HG02840 (cell line): ENCODE results near the gene FBRS.
"Not testable (repeated sequence)": the region's sequence is repeated elsewhere in the genome, so short reads cannot be mapped to it uniquely, and the experiment has no call there.

Experiments used
- ATAC-seq: cut with Tn5 transposase; IDR thresholded peaks from one replicate; pipeline ENCODE4 v1.9.1; 2021; ENCODE audit warnings: mild to moderate bottlenecking, moderate library complexity, moderate number of reproducible peaks; ENCODE audit not compliant: unreplicated experiment, low FRiP score

FBRS gene

DNA sequence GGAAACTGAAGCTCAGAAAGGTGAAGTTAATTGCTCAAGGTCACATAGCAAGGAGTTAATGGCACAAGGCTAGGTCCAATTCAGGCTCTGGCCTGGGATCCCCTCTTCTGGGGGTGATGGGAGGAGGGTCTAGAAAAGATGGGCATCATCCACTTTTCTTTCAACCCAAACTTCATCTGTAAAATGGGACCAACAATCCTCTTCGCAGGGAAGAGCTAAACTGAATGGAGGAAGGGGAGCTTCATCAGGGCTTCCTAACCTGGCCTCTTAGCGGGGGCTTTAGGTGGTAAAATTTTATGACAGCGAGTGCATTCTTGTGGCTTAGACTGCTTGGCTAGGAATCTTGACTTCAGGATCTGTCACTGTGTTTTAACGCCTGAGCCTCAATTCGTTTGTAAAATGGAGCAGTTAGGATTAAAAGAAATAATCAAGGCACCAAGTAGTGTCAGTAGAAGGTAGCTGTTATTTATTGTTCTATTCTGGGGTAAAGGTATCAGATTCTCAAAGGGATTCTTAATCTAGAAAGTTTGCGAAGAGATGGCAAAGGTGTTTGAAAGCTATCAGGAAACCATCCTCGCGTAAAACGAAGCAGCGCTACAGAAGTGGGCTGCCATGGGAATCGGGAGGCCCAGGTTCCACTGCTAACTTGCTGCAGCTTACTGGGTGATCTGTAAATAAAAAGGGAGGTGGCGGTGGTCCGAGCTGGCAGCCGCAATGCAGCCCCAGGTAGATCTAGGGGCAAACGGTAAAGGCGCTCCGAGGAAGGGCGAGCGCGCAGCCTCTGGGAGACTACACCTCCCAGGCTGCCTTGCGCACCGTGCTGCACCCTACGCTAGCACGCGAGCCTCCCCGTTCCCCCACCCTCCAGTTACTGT, 39.3 kb downstream of the FBRS start:
- ATAC-seq: no peak

DNA sequence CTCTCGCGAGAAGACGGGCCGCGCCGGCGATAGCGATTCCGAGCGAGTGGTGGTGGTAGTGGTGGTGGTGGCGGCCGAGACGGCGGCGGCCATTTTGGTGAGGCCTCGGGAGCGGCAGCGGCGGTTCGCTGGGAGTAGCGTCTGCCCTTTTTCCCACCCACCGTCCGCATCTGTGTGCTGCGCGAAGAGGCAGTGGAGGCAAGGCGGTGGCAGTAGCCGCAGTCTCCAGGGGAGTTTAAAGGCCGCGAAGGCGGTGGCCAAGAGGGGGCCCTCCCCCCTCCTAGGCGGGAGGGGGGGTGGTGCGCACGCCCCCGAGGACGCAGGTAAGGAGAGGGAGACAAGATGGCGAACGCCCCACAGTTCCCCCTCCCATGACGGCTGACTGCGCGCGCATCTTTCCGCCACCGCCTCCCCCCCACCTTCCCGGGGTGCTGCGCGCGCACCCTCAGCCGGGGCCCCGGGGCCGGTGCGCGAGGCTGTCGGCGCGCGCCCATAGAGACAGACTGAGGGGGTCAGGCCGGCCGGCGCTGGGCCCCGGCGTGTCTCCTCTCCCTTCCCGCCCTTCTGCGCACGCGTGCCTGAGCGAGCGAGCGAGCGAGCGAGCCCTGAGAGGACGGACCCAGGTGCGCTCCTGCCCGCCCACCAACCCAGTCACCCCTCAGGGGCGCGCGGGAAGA, 40.0 kb downstream of the FBRS start:
- peak; percentile 81 for ATAC-seq

DNA sequence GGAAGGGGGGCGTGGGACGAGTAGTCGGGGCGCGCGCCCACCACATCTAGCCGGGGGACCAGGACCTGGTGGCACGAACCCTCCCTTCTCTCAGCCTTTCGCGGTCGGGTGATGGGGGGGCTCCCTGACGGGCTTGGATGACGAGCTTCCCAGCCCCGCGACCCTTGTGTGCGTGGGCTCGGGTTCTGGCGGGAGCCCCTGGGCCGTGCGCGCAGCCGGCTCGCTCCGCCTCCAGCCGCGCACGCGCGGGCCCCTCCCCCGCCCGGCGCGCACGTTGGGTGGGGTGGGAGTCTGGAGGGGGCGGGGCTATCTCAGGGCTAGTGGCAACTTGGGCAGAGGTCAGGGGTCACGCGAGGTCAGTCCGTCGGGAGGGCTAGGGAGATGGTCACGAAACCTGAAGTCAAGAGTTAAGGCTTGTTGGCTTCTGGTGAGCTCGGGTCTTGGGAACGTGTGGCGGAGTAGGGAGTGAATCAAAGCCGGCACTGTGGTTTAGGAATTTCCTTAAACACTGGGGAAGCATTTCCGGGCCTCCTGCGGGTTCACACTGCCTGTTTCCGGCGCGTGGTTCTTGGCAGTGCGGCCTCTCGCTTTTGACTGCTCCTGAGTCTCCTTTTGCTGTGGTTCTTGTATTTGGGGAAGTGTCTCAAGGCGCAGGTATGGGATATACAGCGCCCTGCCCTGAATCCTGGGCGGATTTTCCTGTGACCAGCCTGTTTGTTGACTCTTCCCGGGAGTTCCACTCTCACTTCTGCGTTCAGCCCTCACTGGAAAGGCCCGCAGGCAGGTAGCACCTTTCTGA, 40.8 kb downstream of the FBRS start, which contains the start of gene SRCAP:
Gene SRCAP, plus strand, starts transcription at position 356 of the 799 bp plus-strand sequence. CDS start 1,654 bp downstream, outside the sequence.
- ATAC-seq: peak; percentile 29

DNA sequence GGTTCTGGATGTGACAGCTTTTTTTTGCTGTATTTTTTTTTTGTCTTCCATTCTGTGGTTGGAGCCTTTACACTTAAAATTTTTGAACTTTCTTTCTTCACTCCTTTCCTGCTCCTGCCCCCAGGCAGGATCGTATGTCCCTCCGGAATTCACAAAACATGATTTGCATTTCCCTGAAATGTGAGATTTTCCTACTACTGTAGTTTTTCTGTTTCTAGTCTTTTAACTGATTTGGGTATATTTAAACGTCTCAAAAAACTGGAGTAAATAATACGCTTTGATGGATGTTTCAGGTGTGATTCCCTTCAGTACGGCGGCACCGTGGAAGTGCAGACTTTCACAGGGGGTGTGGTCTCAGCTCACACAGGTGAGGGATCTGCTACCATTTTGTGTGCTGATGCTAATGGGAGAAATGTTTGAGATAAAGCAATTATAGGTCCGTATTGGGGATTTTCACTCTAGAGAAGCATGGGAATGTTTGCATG, 41.4 kb downstream of the FBRS start:
- ATAC-seq: no peak

- no peak for ATAC-seq
Measured at GRCh38 chr16:30700491-30700890, 42.3 kb downstream of the FBRS start.

DNA sequence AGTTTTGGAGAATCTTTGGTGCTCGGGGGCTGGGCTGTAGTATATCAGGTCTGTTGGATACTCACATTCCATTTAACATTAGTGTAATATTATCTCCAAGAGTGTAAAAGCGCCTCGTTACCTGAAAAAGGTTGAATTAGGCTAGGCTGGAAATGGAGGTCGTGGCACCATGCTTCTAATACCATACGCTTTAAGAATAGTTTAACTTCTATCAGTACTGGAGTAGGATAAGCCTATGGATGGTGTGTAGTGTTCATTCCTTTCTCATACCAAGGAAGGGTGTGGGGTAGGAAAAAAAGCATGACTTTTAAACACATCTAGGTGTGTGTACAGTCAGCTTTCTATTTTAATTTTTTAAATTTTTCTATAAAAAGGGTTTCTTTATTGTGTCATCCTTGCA, 42.7 kb downstream of the FBRS start:
- ATAC-seq: no peak

DNA sequence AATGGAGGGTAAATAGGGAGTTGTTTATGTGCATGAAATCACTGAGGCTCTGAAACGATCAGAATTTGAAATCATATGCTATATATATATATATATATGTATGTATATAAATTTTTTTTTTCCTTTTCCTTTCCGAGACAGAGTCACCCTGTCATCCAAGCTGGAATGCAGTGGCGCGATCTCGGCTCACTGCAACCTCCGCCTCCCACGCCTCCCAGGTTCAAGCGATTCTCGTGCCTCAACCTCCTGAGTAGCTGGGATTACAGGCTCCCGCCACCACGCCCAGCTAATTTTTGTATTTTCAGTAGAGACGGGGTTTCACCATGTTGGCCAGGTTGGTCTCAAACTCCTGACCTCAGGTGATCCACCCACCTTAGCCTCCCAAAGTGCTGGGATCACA, 44.8 kb downstream of the FBRS start:
- ATAC-seq: not testable (repeated sequence)

- ATAC-seq: no peak
Measured at GRCh38 chr16:30703971-30704370, 45.7 kb downstream of the FBRS start.

GRCh38 chr16:30706046-30706445, 47.8 kb downstream of the FBRS start:
- no peak for ATAC-seq

DNA sequence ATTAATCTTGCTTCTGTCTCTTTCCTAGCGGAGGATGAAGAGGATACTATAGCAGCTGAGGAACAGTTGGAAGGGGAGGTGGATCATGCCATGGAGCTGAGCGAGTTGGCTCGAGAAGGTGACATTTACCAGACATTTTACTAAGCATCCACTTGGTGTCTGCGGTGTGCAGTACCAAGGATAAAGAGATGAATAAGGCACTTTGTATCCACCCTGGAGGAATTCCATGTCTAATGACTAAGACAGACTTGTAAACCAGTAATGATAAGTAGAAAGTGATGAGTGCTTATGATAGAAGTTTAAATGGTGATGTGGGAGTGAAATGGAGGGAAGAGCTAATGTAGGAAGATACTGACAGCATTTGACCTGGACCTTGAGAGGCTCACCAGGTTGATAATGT, 52.7 kb downstream of the FBRS start:
- ATAC-seq: no peak

GRCh38 chr16:30711712-30712111, 53.5 kb downstream of the FBRS start:
- no peak for ATAC-seq

- no peak for ATAC-seq
Measured at GRCh38 chr16:30715750-30716445, 57.7 kb downstream of the FBRS start.

- ATAC-seq: no peak
Measured at GRCh38 chr16:30720086-30720485, 61.9 kb downstream of the FBRS start.
